Fibroblast of skin of back (primary cell): ENCODE measurements around the gene FNDC8.
"Not testable (repeated sequence)": the region's sequence is repeated elsewhere in the genome, so short reads cannot be mapped to it uniquely, and the experiment has no call there.

Source experiments
- DNase-seq: peaks from one replicate; pipeline ENCODE4 v3.0.0-alpha.2; 2013

FNDC8 gene

GRCh38 chr17:35172321-35172720 lies 50.9 kb downstream of the FNDC8 start:
- DNase-seq, result not testable (repeated sequence)

GRCh38 chr17:35174835-35175334 lies 53.5 kb downstream of the FNDC8 start:
- no peak for DNase-seq

DNA sequence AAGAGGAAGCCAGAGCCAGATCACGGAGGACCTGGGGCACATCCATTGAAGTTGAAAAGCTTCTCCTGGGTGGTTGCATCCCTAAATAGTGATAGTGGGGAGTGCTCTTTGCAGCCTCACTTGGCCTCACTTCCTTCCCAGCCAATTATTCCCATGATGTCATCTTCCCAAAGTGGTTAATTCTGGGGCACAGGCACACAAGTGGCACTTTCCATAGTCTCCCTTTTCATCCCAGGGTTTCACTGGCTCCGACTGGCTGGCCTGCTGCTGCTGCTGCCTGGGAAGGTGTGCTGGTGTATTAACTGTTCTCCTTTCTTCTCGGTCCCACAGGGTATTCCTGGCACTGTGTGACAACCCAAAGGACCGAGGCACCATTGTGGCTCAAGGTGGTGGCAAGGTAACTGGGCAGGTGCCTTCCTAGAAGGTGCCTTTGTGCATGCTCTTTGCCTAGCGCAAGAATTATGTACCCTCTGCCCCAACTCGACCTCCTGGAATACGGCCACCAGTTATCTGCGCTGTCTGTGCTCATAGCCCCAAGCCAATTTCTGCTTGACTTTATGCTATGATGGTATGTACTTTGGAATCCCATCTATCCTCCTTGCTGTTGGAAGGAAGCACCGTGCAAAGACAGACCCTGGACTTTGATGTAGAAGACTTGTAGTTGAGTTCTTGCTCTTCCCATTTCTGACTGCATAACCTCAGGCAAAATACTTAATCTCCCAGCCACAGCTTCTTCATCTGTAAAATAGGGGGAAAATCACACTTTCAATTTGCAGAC lies 54.4 kb downstream of the FNDC8 start:
- no peak for DNase-seq

- DNase-seq, result no peak
Observed at GRCh38 chr17:35176897-35177296, 55.5 kb downstream of the FNDC8 start.

DNA sequence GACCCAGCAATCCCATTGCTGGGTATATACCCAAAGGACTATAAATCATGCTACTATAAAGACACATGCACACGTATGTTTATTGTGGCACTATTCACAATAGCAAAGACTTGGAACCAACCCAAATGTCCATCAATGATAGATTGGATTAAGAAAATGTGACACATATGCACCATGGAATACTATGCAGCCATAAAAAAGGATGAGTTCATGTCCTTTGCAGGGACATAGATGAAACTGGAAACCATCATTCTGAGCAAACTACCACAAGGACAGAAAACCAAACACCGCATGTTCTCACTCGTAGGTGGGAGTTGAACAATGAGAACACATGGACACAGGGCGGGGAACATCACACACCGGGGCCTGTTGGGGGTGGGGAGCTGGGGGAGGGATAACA lies 58.0 kb downstream of the FNDC8 start:
- not testable (repeated sequence) for DNase-seq
